H1 (cell line): ENCODE data around the gene GGT6. TPM values are rescaled to one million over a fixed set of nuclear protein-coding genes. Genes with fewer than 3 reads are reported as not detected.

ENCODE experiments used
- ASH2L ChIP-seq: fragments of 200-600, 300-600 bp; sonication (generic); IDR thresholded peaks from one replicate; pipeline ENCODE4 v1.7.1; 2017; ENCODE audit warnings: low read length
- CHD2 ChIP-seq: IDR thresholded peaks from 2 replicates; pipeline ENCODE4 v1.6.1; 2012; ENCODE audit warnings: low read length, improper control_type of control experiment
- CHD7 ChIP-seq: fragments of 300-600 bp; sonication (generic); IDR thresholded peaks from 2 replicates; pipeline ENCODE4 v1.7.1; 2012; ENCODE audit warnings: low read length, moderate library complexity, mild to moderate bottlenecking, inconsistent platforms; ENCODE audit not compliant: insufficient replicate concordance
- EP300 ChIP-seq, 2 experiments: IDR thresholded peaks; 1 replicate in 1 of 2; 2 replicates in 1 of 2; pipeline ENCODE4 v1.6.1; 2011 to 2012; ENCODE audit warnings: low read depth in 2 of 2, low read length in 2 of 2, mild to moderate bottlenecking in 2 of 2, borderline replicate concordance in 1 of 2, inconsistent platforms in 1 of 2, moderate library complexity in 1 of 2
- EZH2 ChIP-seq: fragments of 200-600 bp; sonication (generic); IDR thresholded peaks from 2 replicates; pipeline ENCODE4 v1.7.1; 2012; ENCODE audit warnings: low read depth, mild to moderate bottlenecking, moderate library complexity, low read length, inconsistent platforms; ENCODE audit not compliant: severe bottlenecking
- POLR2A ChIP-seq, 2 experiments: IDR thresholded peaks; 1 replicate in 1 of 2; 2 replicates in 1 of 2; pipeline ENCODE4 v1.6.1; 2011; ENCODE audit warnings: low read depth in 2 of 2, low read length in 2 of 2, mild to moderate bottlenecking in 2 of 2; ENCODE audit errors: control extremely low read depth in 1 of 2
- RBBP5 ChIP-seq: IDR thresholded peaks from 2 replicates; pipeline ENCODE4 v1.7.1; 2012; ENCODE audit warnings: low read depth, mild to moderate bottlenecking, inconsistent platforms, low read length, moderate library complexity, borderline replicate concordance
- SRF ChIP-seq: IDR thresholded peaks from 2 replicates; pipeline ENCODE4 v1.6.1; 2011; ENCODE audit warnings: mild to moderate bottlenecking, low read depth, low read length, moderate library complexity
- ZNF274 ChIP-seq: IDR thresholded peaks from 2 replicates; pipeline ENCODE4 v1.7.0; 2012; ENCODE audit warnings: low read length, borderline replicate concordance; ENCODE audit errors: extremely low read depth
- polyA plus RNA-seq, 7 experiments: library from polyadenylated mRNA; depleted of rRNA in 3 of 7; stranded (reverse) in 5 of 7; unstranded in 2 of 7; fragments of >200 nt in 5 of 7; fragments of 200-250 nt in 2 of 7; gene quantifications; 1 replicate in 5 of 7; 2 replicates in 1 of 7; 4 replicates in 1 of 7; pipeline versions ENCODE4 v1.2.1 to v1.2.3, GENCODE V29; 2011 to 2013; ENCODE audit warnings: missing spikeins in 2 of 7, mixed read lengths in 2 of 7
- total RNA-seq: library from RNA; stranded (reverse); fragmentation: NEBNext Ultra II Directional; extraction: Animal tissue kit (Norgen Biotek cat#: 25700); gene quantifications from 2 replicates; pipeline ENCODE4 v1.2.1, GENCODE V29; 2021
- TF ChIP-seq, protein P1 (sequence below): IDR thresholded peaks from 2 replicates; pipeline ENCODE4 v1.6.1; 2012; ENCODE audit warnings: inconsistent platforms

Gene GGT6
- total and polyA plus RNA-seq, 2 of the 8 experiments (the other 6 are each of a cell fraction or from before 2014, with no cell fraction given) = 0.18 TPM; not detected in 1

GRCh38 chr17:4576729-4577322, 16.4 kb upstream of the GGT6 start (continued):
- TF ChIP-seq CHD7 (no peak), ASH2L (peak; percentile 80), SRF (no peak), EP300 (IDR thresholded peaks at IDR 0.05; ENCODE audit: borderline replicate concordance in 1 of 2, low read depth in 2 of 2, low read length in 2 of 2) (no peak), POLR2A (IDR thresholded peaks at IDR 0.05; ENCODE audit: control extremely low read depth in 1 of 2, low read depth in 2 of 2, low read length in 2 of 2) (no peak), EZH2 (no peak), ZNF274 (no peak), CHD2 (0 out of 2 replicates have a peak, but pooled peaks have one; percentile 6), RBBP5 (peak; percentile 78; the same call in 1 of the 2 replicates)
- TF ChIP-seq, protein P1, sequence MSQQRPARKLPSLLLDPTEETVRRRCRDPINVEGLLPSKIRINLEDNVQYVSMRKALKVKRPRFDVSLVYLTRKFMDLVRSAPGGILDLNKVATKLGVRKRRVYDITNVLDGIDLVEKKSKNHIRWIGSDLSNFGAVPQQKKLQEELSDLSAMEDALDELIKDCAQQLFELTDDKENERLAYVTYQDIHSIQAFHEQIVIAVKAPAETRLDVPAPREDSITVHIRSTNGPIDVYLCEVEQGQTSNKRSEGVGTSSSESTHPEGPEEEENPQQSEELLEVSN = peak; percentile 91
